PC-9 (cell line): ENCODE results near the gene POU3F1. TPM values are rescaled to one million over a fixed set of nuclear protein-coding genes. Genes with fewer than 3 reads are reported as not detected.

Experiments used
- BruUV-seq: library from RNA; stranded (reverse); fragments of 400-500 nt; replicated peaks from 2 replicates; lab custom pipeline; 2021; lab: Mats Ljungman, UMichigan
- CTCF ChIA-PET: fragments of 300-600 bp; sonication (Branson Sonifier 250); formaldehyde crosslinking; loops from one replicate; lab custom pipeline; 2022; ENCODE audit warnings: antibody characterized with exemption; lab: Charles Lee
- POLR2A ChIA-PET: fragments of 300-600 bp; sonication (Branson Sonifier 250); formaldehyde crosslinking; loops from one replicate; lab custom pipeline; 2022; ENCODE audit warnings: antibody characterized with exemption; ENCODE audit not compliant: unreplicated experiment; lab: Charles Lee
- DNase-seq, 2 experiments: peaks; one replicate each; pipeline versions ENCODE4 v3.0.0 to v3.0.0-alpha.2; 2015 to 2022; ENCODE audit warnings: mixed read lengths in 1 of 2
- H2AFZ ChIP-seq: fragments of 200-600 bp; sonication (generic); 2 replicates; pipeline ENCODE4 v1.8.1; 2017; ENCODE audit warnings: antibody characterized with exemption
- H3F3A ChIP-seq: fragments of 200-600 bp; sonication (generic); 2 replicates; pipeline ENCODE4 v1.8.1; 2017; ENCODE audit warnings: antibody characterized with exemption, mild to moderate bottlenecking, low read depth; ENCODE audit not compliant: insufficient read depth
- H3K27ac ChIP-seq: fragments of 200-600 bp; sonication (generic); 2 replicates; pipeline ENCODE4 v1.6.1; 2016; ENCODE audit warnings: mixed run types
- H3K27me3 ChIP-seq: fragments of 200-600 bp; sonication (generic); 2 replicates; pipeline ENCODE4 v1.6.1; 2016; ENCODE audit warnings: low read depth, mixed run types; ENCODE audit not compliant: insufficient read depth
- H3K36me3 ChIP-seq: fragments of 200-600 bp; sonication (generic); 2 replicates; pipeline ENCODE4 v1.6.1; 2016; ENCODE audit warnings: low read depth, mixed run types
- H3K4me1 ChIP-seq: fragments of 200-600 bp; sonication (generic); replicated peaks from 2 replicates; pipeline ENCODE4 v1.6.1; 2016; ENCODE audit warnings: mixed run types; ENCODE audit not compliant: insufficient read depth
- H3K4me2 ChIP-seq: fragments of 200-600 bp; sonication (generic); 2 replicates; pipeline ENCODE4 v1.6.1; 2017; ENCODE audit warnings: mixed run types
- H3K4me3 ChIP-seq: fragments of 200-600 bp; sonication (generic); 2 replicates; pipeline ENCODE4 v1.6.1; 2016; ENCODE audit warnings: mixed run types
- H3K79me2 ChIP-seq: fragments of 200-600 bp; sonication (generic); 2 replicates; pipeline ENCODE4 v1.6.1; 2017; ENCODE audit warnings: low read depth, mixed run types
- H3K9me2 ChIP-seq: fragments of 200-600 bp; sonication (generic); 2 replicates; pipeline ENCODE4 v1.8.1; 2017; ENCODE audit warnings: mild to moderate bottlenecking; ENCODE audit not compliant: insufficient read depth
- H3K9me3 ChIP-seq: fragments of 200-600 bp; sonication (generic); 2 replicates; pipeline ENCODE4 v1.8.1; 2016; ENCODE audit warnings: low read depth; ENCODE audit not compliant: insufficient read depth
- H4K20me1 ChIP-seq: fragments of 200-600 bp; sonication (generic); 2 replicates; pipeline ENCODE4 v1.8.1; 2017; ENCODE audit not compliant: insufficient read depth
- CTCF ChIP-seq: fragments of 200-600 bp; sonication (generic); conservative IDR thresholded peaks from 2 replicates; pipeline ENCODE4 v1.6.1; 2017; ENCODE audit warnings: mixed run types, antibody characterized with exemption, mild to moderate bottlenecking, moderate library complexity
- EZH2 ChIP-seq: fragments of 200-600 bp; sonication (generic); IDR thresholded peaks from 2 replicates; pipeline ENCODE4 v1.8.0; 2017; ENCODE audit warnings: antibody characterized with exemption, low read depth
- intact Hi-C: fragments of 100-400 bp; cut with micrococcal nuclease; formaldehyde crosslinking; loops from one replicate; pipeline ENCODE4 v1.10.0; 2022; ENCODE audit not compliant: unreplicated experiment
- total RNA-seq: library from RNA; stranded (reverse); gene quantifications from 2 replicates; pipeline ENCODE4 v1.2.3, GENCODE V29; 2021

The POU3F1 gene
- total RNA-seq, 1 experiment from 2014 or later, result not detected

- H3K4me2 ChIP-seq, result no peak overlapping the region
- H3K79me2 ChIP-seq, result no peaks in the 10 kb centered on the region
- intact Hi-C loops, result no loop called here
- no peaks in the 10 kb centered on the region for H3K9me2 ChIP-seq
- H3K27me3 ChIP-seq, result peaks cover 22% of the 10 kb centered on the region
- H3K9me3 ChIP-seq, result no peaks in the 10 kb centered on the region
- peak in 1 of 2 experiments; percentile 29 for DNase-seq
- CTCF ChIA-PET, result no interaction called here
- no TSS peak for BruUV-seq
- no peaks in the 10 kb centered on the region for H4K20me1 ChIP-seq
- H3K36me3 ChIP-seq, result no peaks in the 10 kb centered on the region
- H3K27ac ChIP-seq, result no peak overlapping the region
- TF ChIP-seq EZH2, result no peak
- TF ChIP-seq CTCF, result no peak
- no peak overlapping the region for H3K4me3 ChIP-seq
- no peak overlapping the region for H2AFZ ChIP-seq
- POLR2A ChIA-PET, result no interaction called here
- H3K4me1 ChIP-seq, result no peaks in the 10 kb centered on the region
- H3F3A ChIP-seq, result no peaks in the 10 kb centered on the region
Measured at GRCh38 chr1:38076038-38076437, 29.4 kb upstream of the POU3F1 start.

GRCh38 chr1:38075191-38075590 is 28.6 kb upstream of the POU3F1 start:
- POLR2A ChIA-PET, result no interaction called here
- H4K20me1 ChIP-seq, result no peaks in the 10 kb centered on the region
- H3K9me2 ChIP-seq, result no peaks in the 10 kb centered on the region
- CTCF ChIA-PET, result interaction anchor here (0.6 kb wide), 1 partner anchor 194 kb away, joined by 3 read pairs; no protein-coding TSS in a partner anchor
- no peaks in the 10 kb centered on the region for H3K4me1 ChIP-seq
- no TSS peak for BruUV-seq
- H3K4me2 ChIP-seq, result no peak overlapping the region
- no peak overlapping the region for H3K27ac ChIP-seq
- no peaks in the 10 kb centered on the region for H3F3A ChIP-seq
- H3K27me3 ChIP-seq, result peaks cover 29% of the 10 kb centered on the region
- no peaks in the 10 kb centered on the region for H3K9me3 ChIP-seq
- DNase-seq, result no peak
- H3K4me3 ChIP-seq, result no peak overlapping the region
- no peaks in the 10 kb centered on the region for H3K79me2 ChIP-seq
- no peak overlapping the region for H2AFZ ChIP-seq
- TF ChIP-seq CTCF (no peak), EZH2 (no peak)
- H3K36me3 ChIP-seq, result no peaks in the 10 kb centered on the region
- intact Hi-C loops, result no loop called here

GRCh38 chr1:38074302-38074677 is 27.7 kb upstream of the POU3F1 start:
- Histone ChIP-seq H3K4me3 (no peak overlapping the region), H4K20me1 (no peaks in the 10 kb centered on the region), H3F3A (no peaks in the 10 kb centered on the region), H3K27me3 (peaks cover 35% of the 10 kb centered on the region), H3K4me2 (no peak overlapping the region), H3K9me2 (no peaks in the 10 kb centered on the region), H3K9me3 (no peaks in the 10 kb centered on the region), H3K4me1 (no peaks in the 10 kb centered on the region), H3K36me3 (no peaks in the 10 kb centered on the region), H2AFZ (no peak overlapping the region), H3K79me2 (no peaks in the 10 kb centered on the region), H3K27ac (no peak overlapping the region)
- no peak for DNase-seq
- intact Hi-C loops, result no loop called here
- BruUV-seq, result no TSS peak
- CTCF ChIA-PET, result no interaction called here
- POLR2A ChIA-PET, result interaction anchor here (0.6 kb wide), 1 partner anchor 666 kb away, joined by 5 read pairs; no protein-coding TSS in a partner anchor
- no peak for TF ChIP-seq CTCF
